ENCODE measurements around the gene CHMP6.
A peak's percentile ranks its signal among the peaks of the same experiment; 100 is the strongest.

Gene CHMP6

DNA sequence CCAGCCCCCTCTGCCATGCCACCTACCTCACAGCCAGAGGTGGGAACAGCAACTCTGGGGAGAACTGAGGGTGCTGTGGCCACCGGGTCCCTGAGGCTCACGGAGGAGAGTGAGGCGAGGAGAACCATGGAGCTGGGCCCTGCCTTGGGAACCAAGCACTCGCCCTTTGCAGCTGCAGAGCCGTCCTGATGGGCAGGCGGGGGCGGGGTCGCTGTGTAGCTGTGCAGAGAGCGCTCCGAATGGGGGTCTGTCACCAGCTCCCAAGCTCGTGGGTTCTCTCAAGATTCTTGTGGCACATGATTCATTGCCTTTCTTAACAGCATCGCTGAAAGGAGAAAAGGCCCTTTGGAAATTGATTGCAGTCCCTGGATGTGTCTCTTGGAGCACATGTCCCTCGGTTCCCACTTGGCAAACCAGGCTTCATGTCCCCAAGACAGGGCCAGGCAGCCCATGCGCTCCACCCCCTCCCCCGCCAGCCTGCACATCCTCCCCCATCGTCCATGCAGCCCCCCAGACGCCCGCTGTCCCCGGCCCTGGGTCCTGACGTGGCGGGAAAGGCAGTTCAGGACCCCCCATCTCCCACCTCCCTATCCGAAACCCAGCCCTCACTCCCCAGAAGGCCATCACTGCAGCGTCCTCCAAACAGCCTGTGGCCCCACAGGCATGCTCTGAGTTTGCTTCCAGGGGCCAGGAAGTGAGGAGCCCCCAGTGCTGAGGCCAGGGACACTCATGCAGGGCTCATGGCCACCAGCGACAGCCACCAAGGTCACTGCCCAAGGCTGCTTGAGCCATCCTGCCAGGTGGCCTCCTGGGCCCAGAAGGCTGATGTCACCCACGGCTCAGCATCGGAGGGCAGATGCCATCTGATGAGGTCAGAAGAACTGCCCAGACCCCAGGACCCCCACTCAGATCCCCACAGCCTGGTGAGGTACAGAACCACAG, 20.6 kb upstream of the CHMP6 start:
- no peak for DNase-seq (ENCODE audit: low read depth)

DNA sequence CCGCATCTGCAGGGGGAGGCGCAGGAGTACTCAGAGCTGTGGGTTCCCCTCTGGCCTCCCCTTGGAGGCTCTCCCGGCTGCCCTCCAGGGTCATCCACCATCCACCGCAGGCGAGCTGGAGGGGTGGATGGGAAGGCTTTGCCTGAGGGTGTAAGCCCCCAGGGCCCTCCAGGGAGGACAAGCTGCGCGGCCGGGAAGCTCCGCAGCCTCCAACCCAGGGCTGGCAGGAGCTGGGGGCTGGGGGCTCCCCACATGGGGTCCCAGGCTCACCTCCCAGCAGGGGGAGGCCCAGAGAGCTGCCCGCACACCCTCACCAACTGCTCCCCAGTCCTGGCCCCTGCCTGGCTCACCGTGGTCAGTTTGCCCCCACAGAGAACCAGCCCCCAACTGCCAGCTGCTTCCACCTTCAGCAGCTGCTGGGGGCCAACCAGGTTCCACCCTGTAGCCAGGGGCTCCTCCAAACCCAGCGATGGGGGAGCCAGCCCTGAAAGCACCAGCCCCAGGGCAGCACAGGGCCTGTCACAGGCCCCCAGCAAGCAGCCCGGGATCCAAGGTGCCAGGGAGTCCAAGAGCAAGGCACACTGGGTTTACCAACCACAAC, 19.8 kb upstream of the CHMP6 start:
- no peak for DNase-seq (ENCODE audit: low read depth)

DNA sequence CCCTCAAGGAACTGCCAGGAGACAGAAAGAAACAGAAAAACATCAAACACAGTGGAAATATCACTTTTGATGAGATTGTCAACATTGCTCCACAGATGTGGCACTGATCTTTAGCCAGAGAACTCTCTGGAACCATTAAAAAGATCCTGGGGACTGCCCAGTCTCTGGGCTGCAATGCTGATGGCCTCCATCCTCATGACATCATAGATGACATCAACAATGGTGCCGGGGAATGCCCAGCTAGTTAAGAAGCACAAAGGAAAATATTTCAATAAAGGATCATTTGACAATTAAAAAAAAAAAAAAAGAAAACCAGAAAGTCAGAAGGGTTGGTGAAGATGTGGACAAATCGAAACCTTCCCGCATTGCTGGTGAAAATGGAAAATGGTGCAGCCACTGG, 14.9 kb upstream of the CHMP6 start:
- no peak for DNase-seq (ENCODE audit: low read depth)

DNA sequence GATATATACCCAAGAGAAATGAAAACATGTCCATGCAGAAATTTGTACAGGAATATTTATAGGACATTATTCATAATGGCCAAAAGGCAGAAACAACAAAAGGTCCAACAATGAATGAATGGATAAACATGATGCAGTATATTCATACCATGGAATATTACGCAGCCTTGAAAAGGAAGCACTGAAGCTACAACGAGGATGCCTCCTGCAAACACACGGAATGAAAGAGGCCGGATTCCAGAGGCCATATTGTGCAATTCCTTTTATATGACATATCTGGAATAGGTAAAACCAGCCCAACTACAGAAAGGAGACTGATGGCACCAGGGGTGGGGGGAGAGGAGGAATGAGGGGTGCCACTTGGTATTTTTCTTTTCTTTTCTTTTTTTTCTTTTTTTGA, 14.5 kb upstream of the CHMP6 start:
- no peak for DNase-seq (ENCODE audit: low read depth)

DNA sequence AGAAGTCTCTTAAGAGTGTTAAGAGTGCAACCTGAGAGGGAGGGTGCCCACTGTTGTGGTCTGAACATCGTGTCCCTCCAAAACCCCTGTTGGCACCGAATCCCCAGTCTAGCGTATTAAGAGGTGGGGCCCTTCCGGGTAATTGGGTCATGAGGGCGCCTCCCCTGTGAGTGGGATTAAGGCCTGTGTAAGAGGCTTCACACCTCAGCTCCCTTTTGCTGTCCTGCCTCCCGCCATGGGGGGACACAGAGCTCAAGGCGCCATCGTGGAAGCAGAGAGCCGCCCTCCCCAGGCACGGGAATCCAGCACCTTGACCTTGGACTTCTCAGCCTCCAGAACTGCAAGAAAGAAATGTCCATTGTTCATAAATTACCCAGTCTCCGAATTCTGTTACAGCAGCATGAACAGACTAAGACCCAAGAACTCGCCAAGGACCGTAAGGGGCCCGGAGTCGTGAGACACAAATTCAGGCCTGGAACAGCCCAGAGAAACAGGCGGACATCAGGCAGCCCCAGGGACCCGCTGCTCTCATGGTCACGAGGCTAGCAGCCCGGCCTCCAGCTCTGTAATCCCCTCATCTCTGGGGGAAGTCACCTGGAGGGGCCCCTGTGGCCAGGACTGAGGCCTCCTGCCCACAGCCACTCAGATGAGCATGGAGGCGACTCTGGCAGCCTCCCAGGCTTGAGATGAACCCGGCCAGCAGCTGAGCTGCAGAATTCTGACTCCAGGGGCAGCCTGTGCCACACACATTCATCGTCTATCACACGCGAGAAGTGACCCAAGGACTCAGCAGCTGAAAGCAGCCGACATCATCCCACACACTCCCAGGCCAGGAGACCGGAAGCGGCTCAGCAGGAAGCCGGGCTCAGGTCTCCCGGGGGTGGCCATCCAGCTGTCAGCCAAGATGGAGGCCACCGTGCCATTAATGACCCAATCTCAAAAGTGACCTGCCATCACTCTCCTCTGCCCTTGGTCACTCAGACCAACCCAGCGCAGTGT, 12.8 kb upstream of the CHMP6 start:
- no peak for DNase-seq (ENCODE audit: low read depth)

DNA sequence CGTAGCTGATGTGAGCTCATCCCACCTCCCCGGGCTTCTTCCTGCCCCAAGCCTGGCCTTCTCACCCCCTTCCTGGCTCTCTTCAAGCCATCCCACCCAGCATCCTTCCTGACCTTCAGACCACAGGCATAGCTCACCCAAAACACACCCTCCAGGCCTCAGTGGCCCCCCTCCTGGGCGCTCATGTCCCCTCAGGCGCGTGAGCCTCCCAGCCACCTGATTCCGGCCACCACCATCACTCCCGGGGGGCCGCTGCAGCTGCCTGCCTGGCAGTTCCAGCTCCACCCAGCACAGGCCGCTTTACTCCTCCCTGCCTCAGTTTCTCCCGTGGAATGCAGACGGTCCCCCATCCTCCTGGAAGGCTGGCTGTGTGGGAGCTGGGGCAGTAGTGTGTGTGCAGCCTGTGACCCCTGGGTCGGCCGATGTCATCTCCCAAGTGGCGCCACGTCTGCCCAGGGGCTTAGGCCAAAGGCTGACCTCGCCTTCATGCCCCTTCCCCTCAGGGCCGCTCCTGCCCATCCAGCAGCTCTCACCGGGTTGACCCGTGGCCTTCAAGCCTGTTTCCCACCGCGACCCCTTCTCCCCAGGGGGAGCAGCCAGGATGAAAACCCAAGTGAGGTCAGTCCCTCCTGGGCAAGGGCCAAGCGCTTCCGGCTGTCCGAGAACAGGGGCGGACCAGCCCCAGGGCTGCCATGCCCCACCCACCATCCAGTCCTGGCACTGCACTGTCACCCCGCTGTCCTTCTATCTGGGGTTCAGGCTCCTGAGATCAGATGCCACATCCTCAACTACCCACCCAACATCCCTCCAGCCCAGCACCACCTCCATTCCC, 11.9 kb upstream of the CHMP6 start:
- DNase-seq (ENCODE audit: low read depth) = no peak

DNA sequence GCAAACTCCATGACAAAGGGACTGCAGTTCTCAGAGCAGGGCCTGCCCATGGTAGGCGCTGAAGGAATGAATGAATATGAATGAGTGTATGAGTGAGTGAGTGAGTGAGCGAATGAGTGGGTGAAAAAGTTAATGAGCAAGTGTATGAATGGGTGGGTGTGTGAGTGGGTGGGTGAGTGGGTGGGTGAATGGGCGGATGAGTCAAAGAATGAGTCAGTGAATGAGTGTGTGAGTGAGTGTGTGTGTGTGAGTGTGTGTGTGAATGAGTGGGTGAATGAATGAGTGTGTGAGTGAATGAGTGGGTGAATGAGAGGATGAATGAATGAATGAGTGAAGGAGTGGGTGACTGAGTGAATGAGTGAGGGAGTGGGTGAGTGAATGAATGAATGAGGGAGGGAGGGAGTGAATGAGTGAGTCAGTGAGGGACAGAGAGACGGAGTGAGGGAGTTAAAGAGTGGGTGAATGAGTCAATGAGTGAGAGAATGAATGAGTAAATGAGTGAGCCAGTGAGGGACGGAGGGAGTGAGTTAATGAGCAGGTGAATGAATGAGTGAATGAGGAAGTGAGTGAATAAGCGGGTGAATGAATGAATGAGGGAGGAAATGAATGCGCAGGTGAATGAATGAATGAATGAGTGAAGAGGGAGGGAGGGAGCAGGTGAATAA, 11.1 kb upstream of the CHMP6 start:
- no peak for DNase-seq (ENCODE audit: low read depth)

DNA sequence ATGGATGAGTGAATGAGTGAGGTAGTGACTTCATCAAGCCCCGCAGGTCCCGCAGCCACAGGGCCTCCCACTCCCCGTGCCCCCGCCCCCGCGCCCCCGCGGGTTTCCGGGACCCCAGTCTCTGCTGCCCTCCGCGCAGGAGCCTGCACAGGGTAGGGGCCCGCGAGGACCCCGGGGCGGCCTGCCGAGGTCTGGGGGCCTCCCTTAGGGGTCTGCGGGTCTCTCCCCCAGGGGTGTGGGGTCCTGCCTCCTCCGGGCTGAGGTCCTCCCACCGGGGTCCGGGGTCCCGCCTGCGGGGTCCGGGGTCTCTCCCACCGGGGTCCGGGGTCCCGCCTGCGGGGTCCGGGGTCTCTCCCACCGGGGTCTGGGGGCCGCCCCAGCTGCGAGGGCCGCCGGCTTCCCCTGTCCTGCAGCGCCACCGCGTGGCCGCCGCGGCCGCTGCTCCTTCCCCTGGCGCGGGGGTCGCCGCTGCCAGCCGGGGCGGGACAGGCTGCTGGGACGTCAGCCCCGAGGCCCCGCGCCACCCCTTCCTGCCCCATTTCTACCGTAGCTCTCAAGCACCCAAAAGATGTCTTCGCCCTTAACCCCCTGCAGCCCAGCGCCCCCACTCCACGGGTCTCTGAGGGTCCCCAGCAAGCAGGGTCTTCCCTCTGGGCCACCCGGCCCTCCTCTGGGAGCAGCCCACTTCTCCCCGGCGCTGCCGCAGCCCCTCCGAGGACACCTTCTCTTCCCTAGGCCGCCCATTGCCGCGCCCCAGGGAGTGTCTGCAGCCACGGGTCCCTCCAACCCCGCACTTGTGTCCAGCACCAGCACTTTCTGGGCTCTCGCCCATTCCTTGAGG, 10.4 kb upstream of the CHMP6 start:
- DNase-seq (ENCODE audit: low read depth) = peak; percentile 22

DNA sequence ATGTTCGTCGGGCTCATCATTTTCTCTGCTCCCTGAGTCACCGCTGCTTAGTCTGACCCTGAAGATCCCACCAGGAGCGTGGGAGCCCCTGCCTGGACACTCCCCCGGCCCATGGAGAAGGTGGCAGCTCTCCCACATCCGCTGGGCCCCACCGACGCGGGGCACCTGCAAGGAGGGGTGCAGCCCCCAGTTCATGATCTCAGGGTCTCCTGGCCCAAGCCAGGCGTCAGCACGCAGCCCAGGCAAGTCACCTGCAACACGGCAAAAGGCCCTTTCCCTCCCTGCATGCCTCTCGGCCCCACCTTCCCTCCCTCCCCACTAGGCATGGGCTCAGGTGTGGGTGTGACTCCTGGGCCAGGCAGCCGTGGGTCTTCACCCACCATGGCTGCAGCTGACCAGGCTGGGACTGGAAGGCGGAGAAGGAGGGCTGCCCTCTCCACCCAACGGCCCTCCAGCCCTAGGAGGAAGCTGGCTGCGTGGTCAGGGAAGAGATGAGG, 9.7 kb upstream of the CHMP6 start:
- DNase-seq (ENCODE audit: low read depth) = no peak

DNA sequence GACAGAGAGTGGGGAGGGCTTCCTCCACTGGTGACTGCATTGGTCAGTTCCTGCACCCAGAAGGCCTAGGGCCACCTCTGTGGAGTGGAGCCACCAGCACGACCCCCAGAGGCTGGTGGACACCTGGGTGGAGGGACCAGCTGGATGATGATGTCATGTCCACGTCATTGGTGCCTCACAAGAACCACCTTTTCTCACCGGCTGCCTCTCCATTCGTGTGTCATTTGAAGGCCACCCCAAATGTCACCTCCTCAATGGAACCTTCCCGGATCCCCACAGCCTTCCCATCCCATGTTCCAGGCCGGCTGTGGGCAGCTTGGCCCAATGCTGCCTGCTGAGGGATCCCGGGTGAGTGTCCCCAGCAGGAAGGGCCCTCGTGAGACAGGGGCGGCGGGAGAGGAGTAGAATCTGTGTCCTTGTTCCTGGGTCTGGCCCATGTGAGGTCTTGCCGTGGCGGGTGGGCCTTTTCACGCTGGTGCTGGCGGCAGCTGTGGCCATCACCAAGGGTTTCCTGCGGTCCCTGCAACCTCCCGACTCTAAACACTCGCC, 9.1 kb upstream of the CHMP6 start:
- no peak for DNase-seq (ENCODE audit: low read depth)

DNA sequence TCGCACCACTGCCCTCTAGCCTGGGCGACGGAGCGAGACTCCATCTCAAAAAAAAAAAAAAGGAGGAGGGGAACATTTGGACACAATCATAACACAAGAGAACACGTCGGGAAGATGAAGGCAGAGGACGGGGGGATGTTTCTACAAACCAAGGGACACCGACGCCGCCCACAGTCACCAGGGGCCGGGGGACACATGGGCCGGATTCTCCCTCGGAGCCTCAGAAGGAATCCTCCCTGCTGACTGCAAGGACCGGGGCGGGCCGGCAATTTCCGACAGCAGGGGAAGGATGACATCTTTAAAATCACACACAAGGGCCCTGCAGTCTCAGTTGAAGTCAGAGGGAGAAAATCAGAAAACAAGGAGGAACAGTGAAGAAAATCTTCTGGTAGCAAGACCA, 8.1 kb upstream of the CHMP6 start:
- DNase-seq (ENCODE audit: low read depth) = no peak

DNA sequence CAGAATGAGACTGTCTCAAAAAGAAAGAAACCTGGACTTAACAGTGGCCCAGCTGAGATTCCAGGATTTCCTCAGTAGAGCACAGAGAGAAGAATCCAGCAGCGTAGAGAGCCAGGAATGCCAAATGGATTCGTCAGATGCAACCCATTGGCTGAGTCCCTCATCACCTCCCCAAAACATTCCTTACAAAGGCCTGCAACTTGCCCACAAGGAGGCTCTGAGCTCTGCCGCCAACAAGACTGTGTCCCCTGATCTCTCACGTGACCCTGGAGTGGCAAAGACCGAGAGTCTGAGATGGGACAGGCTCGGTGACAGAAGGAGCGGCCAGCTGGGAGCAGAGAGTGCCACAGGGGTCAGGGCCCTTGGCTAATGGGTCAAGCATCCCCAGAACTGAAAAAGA, 6.9 kb upstream of the CHMP6 start:
- DNase-seq (ENCODE audit: low read depth) = no peak

DNA sequence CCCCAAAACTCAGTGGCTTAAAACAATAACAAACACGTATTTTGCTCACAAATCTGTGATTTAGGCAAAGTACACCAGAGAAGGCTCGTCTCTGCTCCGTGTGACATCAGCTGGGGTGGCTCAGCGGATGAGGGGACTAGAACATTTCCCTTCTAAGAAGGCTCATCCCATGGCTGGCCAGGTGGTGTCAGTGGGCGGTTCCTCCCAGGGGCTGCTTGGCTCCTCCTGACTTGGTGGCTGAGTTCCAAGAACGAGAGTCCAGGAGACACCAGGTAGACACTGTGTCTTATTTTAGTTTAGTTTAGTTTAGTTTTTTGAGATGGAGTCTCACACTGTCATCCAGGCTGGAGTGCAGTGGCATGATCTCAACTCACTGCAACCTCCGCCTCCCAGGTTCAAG, 5.6 kb upstream of the CHMP6 start:
- DNase-seq (ENCODE audit: low read depth) = no peak

DNA sequence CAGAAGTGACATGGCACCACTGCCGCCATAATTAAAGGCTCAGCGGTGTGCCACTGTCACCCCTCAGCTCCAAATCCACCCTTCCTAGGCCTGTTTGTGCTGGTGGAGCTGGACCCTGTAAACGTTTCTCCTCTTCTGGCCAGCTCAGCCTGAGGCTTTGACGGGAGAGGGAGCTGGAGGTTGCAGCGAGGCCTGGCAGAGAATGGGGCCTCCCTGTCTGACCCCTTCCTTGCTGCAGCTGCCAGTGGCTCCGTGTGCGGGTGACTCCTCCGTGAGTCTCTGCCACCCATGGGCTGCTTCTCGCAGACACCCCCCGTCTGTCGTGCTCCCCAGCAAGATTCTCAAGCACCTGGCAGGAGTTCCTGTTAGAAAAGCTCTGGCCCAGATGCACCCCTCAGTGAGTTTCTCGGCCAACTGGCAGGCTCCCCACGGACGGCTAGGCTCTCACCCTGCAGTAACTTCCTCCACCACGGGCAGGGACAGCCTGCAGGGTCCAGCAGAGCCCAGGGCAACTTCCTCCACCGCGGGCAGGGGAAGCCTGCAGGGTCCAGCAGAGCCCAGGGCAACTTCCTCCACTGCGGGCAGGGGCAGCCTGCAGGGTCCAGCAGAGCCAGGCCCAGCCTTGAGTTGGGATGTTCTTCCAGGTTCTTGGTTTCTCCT, 4.7 kb upstream of the CHMP6 start:
- DNase-seq (ENCODE audit: low read depth) = no peak

DNA sequence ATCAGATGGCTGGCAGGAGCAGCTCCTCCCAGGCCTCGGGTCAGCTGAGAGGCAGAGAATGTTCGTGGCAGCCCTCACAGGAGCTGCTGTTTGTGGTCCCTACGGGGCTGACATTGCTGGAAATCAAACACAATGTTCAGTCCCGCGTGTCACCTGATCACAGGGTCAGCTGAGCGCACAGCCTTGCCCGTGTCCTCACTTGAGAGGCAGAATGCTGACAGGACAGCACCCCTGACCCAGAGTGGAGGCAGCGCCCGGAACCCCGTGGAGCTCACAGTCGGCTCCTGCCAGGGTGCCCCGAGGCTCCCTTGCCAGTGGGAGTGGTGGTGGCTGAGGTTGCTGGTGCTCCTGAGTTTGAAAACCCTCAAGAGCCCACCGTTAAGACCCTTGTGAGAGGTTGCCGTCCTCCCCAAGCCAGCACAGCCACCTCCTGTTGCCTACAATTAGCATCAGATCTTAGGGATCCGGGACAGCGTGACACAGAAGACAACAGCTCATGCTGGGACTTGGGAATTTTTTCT, 3.6 kb upstream of the CHMP6 start:
- no peak for DNase-seq (ENCODE audit: low read depth)

DNA sequence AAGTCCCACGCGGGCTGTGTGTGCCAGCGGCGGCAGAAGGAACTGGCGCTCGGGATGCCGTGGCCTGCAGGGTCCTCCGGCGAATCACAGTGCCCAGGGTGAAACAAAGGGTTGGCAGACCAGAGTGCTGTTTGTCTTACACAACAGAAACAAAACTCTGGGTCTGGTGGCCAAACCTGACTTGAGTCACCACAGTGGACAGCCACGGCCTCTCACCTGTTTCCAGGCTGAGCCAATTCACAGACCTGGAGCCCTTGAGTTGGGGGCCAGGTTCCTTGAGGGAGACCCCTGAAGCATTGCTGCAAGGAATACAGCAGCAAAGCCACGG, 2.1 kb upstream of the CHMP6 start:
- DNase-seq (ENCODE audit: low read depth) = no peak

DNA sequence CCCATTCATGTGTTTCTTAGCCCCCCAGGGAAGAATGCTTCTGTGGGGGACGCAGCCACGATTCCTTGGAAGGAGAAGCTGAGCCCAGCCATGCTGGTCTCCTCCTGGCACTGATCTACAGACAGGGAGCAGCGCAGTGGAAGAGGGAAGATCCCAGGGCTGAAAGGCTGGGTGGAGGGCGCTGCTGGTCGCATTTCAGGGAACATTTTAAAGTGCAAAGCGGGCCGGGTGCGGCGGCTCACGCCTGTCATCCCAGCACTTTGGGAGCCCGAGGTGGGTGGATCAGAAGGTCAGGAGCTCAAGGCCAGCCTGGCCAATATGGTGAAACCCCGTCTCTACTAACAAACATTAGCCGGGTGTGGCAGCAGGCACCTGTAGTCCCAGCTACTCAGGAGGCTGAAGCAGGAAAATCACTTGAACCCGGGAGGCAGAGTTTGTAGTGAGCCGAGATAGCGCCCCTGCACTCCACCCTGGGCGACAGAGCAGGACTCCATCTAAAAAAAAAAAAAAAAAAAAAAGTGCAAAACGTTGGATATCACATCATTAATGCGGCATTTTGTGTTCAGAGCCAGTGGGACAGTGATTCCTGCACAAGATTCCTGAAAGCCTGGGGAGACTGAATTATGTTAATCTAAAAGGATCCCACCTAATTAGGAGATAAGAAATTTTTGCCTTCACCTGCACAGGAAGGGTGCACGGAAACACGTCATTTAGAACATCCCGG, 558 bp upstream of the CHMP6 start:
- DNase-seq (ENCODE audit: low read depth) = no peak
